HepG2 (cell line): ENCODE data around the gene BLOC1S1. TPM values are rescaled to one million over a fixed set of nuclear protein-coding genes. Genes with fewer than 3 reads are reported as not detected.

Experiments used
- ATAC-seq: fragments of 200-7000 bp; cut with Tn5 transposase; 3 replicates; pipeline ENCODE4 v1.9.1; 2020; ENCODE audit warnings: mild to moderate bottlenecking, moderate library complexity
- BruUV-seq: library from RNA; stranded (reverse); fragments of 400-500 nt; replicated peaks from 2 replicates; lab custom pipeline; 2021; lab: Mats Ljungman, UMichigan
- CTCF ChIA-PET: fragments of 300-600 bp; formaldehyde crosslinking; extraction: SDS; loops from one replicate; lab custom pipeline; 2021; ENCODE audit warnings: low total read pairs, inconsistent platforms, low intra/inter-chr PET ratio; lab: Yijun Ruan, JAX
- POLR2A ChIA-PET: fragments of 350-600 bp; sonication (Branson Sonifier 250); formaldehyde crosslinking; loops from one replicate; lab custom pipeline; 2020; ENCODE audit warnings: antibody characterized with exemption, inconsistent platforms; lab: Yijun Ruan, JAX
- DNase-seq: peaks from one replicate; pipeline ENCODE4 v3.0.0-alpha.2; 2015; ENCODE audit warnings: low spot score
- FAIRE-seq: peaks from 3 replicates; lab custom pipeline; 2011; peaks lifted over from hg19 to GRCh38; lab: Jason Lieb, UNC
- H2AFZ ChIP-seq: one replicate; pipeline ENCODE4 v1.6.1; 2011; ENCODE audit warnings: low read length, inconsistent platforms
- H3K27ac ChIP-seq: fragments of 300-600 bp; 3 replicates; pipeline ENCODE4 v1.8.0; 2011; ENCODE audit warnings: mixed run types, mild to moderate bottlenecking, mixed read lengths, low read length, inconsistent platforms; ENCODE audit not compliant: insufficient read depth; ENCODE audit errors: extremely low read length
- H3K27me3 ChIP-seq, 2 experiments: fragments of 200-600 bp in 1 of 2; 2 replicates in 1 of 2; 3 replicates in 1 of 2; pipeline versions ENCODE4 v1.6.0 to v1.8.0; 2011; ENCODE audit warnings: low read length in 2 of 2, mild to moderate bottlenecking in 2 of 2, moderate library complexity in 2 of 2, inconsistent platforms in 1 of 2; ENCODE audit not compliant: insufficient read depth in 2 of 2, control insufficient read depth in 1 of 2
- H3K36me3 ChIP-seq, 2 experiments: fragments of 200-600 bp in 1 of 2; replicated peaks in 1 of 2; 2 replicates in 1 of 2; 3 replicates in 1 of 2; pipeline versions ENCODE4 v1.5.1 to v1.8.0; 2011; ENCODE audit warnings: low read length in 2 of 2, inconsistent platforms in 1 of 2; ENCODE audit not compliant: insufficient read depth in 2 of 2, control insufficient read depth in 1 of 2
- H3K4me1 ChIP-seq: 2 replicates; pipeline ENCODE4 v1.5.1; 2012; ENCODE audit warnings: low read length, inconsistent platforms; ENCODE audit not compliant: insufficient read depth
- H3K4me2 ChIP-seq: 2 replicates; pipeline ENCODE4 v1.6.0; 2011; ENCODE audit warnings: low read depth, low read length, inconsistent platforms
- H3K4me3 ChIP-seq, 3 experiments: fragments of 200-600 bp in 1 of 3; sonication (generic), shearing (Covaris generic) in 1 of 3; replicated peaks in 1 of 3; 2 replicates each; pipeline ENCODE4 v1.5.1; 2011 to 2016; ENCODE audit warnings: low read length in 3 of 3, inconsistent platforms in 2 of 3, low read depth in 2 of 3, mild to moderate bottlenecking in 2 of 3, control low read depth in 1 of 3, mixed read lengths in 1 of 3; ENCODE audit not compliant: insufficient read depth in 1 of 3
- H3K79me2 ChIP-seq: one replicate; pipeline ENCODE4 v1.6.1; 2011; ENCODE audit warnings: low read length, inconsistent platforms; ENCODE audit not compliant: insufficient read depth
- H3K9ac ChIP-seq: 2 replicates; pipeline ENCODE4 v1.6.0; 2011; ENCODE audit warnings: mild to moderate bottlenecking, low read depth, low read length, inconsistent platforms; ENCODE audit not compliant: insufficient read depth
- H3K9me3 ChIP-seq: 2 replicates; pipeline ENCODE4 v1.5.1; 2012; ENCODE audit warnings: mild to moderate bottlenecking, low read length
- H4K20me1 ChIP-seq: 2 replicates; pipeline ENCODE4 v1.6.0; 2011; ENCODE audit warnings: inconsistent platforms, mild to moderate bottlenecking, low read length, moderate library complexity; ENCODE audit not compliant: insufficient read depth
- FUBP1 ChIP-seq: sonication (generic); formaldehyde crosslinking; IDR thresholded peaks from 2 replicates; pipeline ENCODE4 v1.5.1; 2020; ENCODE audit warnings: missing genetic modification reagents, mild to moderate bottlenecking, borderline replicate concordance
- JUNB ChIP-seq: sonication (generic); formaldehyde crosslinking; IDR thresholded peaks from 2 replicates; pipeline ENCODE4 v1.8.0; 2022; ENCODE audit warnings: missing genetic modification reagents, mild to moderate bottlenecking, borderline replicate concordance
- KDM4B ChIP-seq: sonication (generic); formaldehyde crosslinking; IDR thresholded peaks from 2 replicates; pipeline ENCODE4 v1.4.0; 2020; ENCODE audit warnings: missing genetic modification reagents
- MAFF ChIP-seq: IDR thresholded peaks from 2 replicates; pipeline ENCODE4 v1.6.1; 2011; ENCODE audit warnings: low read depth, low read length, improper control_type of control experiment
- MLLT10 ChIP-seq: sonication (generic); formaldehyde crosslinking; IDR thresholded peaks from 2 replicates; pipeline ENCODE4 v1.4.0; 2020; ENCODE audit warnings: missing genetic modification reagents
- PTBP1 ChIP-seq: fragments of 200-400 bp; formaldehyde crosslinking; IDR thresholded peaks from 2 replicates; pipeline ENCODE4 v1.6.1; 2018; ENCODE audit warnings: low read length, low read depth; ENCODE audit not compliant: poor library complexity, severe bottlenecking
- SP2 ChIP-seq: sonication (generic); formaldehyde crosslinking; IDR thresholded peaks from 2 replicates; pipeline ENCODE4 v1.5.1; 2020; ENCODE audit warnings: mild to moderate bottlenecking, missing genetic modification reagents
- TCF7L2 ChIP-seq: IDR thresholded peaks from 2 replicates; pipeline ENCODE4 v1.6.1; 2011; ENCODE audit warnings: mild to moderate bottlenecking, low read depth, low read length, moderate library complexity
- TFDP1 ChIP-seq: IDR thresholded peaks from 2 replicates; pipeline ENCODE4 v1.6.1; 2016; ENCODE audit warnings: missing compliant biosample characterization, missing genetic modification reagents, borderline replicate concordance
- ZEB1 ChIP-seq: IDR thresholded peaks from 2 replicates; pipeline ENCODE4 v1.6.1; 2012; ENCODE audit warnings: mild to moderate bottlenecking, low read depth, inconsistent platforms; ENCODE audit not compliant: insufficient replicate concordance
- ZNF230 ChIP-seq: sonication (generic); formaldehyde crosslinking; IDR thresholded peaks from 2 replicates; pipeline ENCODE4 v1.4.0; 2020; ENCODE audit warnings: mild to moderate bottlenecking, missing genetic modification reagents
- ZNF569 ChIP-seq: sonication (generic); formaldehyde crosslinking; IDR thresholded peaks from 2 replicates; pipeline ENCODE4 v1.5.0; 2020; ENCODE audit warnings: mild to moderate bottlenecking, missing genetic modification reagents, moderate library complexity, borderline replicate concordance
- ZNF780A ChIP-seq: sonication (generic); formaldehyde crosslinking; IDR thresholded peaks from 2 replicates; pipeline ENCODE4 v1.8.0; 2022; ENCODE audit warnings: mild to moderate bottlenecking, missing genetic modification reagents, moderate library complexity
- WGBS: methylation state at CpG from one replicate; pipeline ENCODE4 v1.1.6; 2017; ENCODE audit warnings: low lambda C conversion rate; 5-methylcytosine and 5-hydroxymethylcytosine counted together
- in situ Hi-C: cut with HindIII; loops from 2 replicates; pipeline ENCODE4 v1.10.0; 2017; ENCODE audit warnings: low pct_unique_long_range_greater_than_20kb; ENCODE audit not compliant: extremely low pct_ligation_motif_present
- intact Hi-C: fragments of 100-400 bp; cut with micrococcal nuclease; formaldehyde crosslinking; loops from one replicate; pipeline ENCODE4 v1.10.0; 2022; ENCODE audit not compliant: unreplicated experiment
- polyA plus RNA-seq, 8 experiments: library from polyadenylated mRNA; depleted of rRNA in 3 of 8; stranded (reverse) in 7 of 8; unstranded in 1 of 8; fragments of >200 nt; fragmentation: Illumina TruSeq in 4 of 8; extraction: Trizol in 4 of 8; gene quantifications; 2 replicates each; pipeline versions ENCODE4 v1.2.1 to v1.2.3, GENCODE V29; 2011 to 2016; ENCODE audit warnings: low read depth in 4 of 8, missing spikeins in 1 of 8, mixed read lengths in 1 of 8; ENCODE audit not compliant: insufficient read depth in 1 of 8
- total RNA-seq, 5 experiments: library from RNA; depleted of rRNA; stranded (reverse); fragments of >200 nt; fragmentation: Illumina TruSeq; extraction: Trizol; gene quantifications; 2 replicates each; pipeline ENCODE4 v1.2.3, GENCODE V29; 2016; ENCODE audit warnings: low read depth in 1 of 5

BLOC1S1 gene
- total and polyA plus RNA-seq, 2 of the 13 experiments (the other 11 are each of a cell fraction or from before 2014, with no cell fraction given) = 55.1 to 95.3 TPM

- POLR2A ChIA-PET = interaction anchor here (1.3 to 2.0 kb wide), 3 partner anchors 12 to 248 kb away, joined by 3 to 14 read pairs (median 8); partner anchors contain the start of gene RAB5B
- WGBS = 97% methylated on average over 3 of the region's 3 CpGs
- in situ Hi-C loops = no loop called here
Observed at GRCh38 chr12:55725556-55725955, 9.7 kb downstream of the BLOC1S1 start.

More at GRCh38 chr12:55725556-55725955, 9.7 kb downstream of the BLOC1S1 start:
- H3K9me3 ChIP-seq = no peaks in the 10 kb centered on the region
- intact Hi-C loops = no loop called here
- 0 out of 2 replicates have a peak, but pooled peaks cover 8% of the 10 kb centered on the region for H4K20me1 ChIP-seq
- H3K4me1 ChIP-seq = peaks cover 68% of the 10 kb centered on the region
- H3K79me2 ChIP-seq = peaks cover 12% of the 10 kb centered on the region
- H3K36me3 ChIP-seq = peaks cover 10 to 25% of the 10 kb centered on the region in 2 experiments; a peak in 4 of 5 replicates
- CTCF ChIA-PET = interaction anchor here (3.4 kb wide), 1 partner anchor 11 kb away, joined by 36 read pairs; no protein-coding TSS in a partner anchor
- no peak for TF ChIP-seq FUBP1
- TF ChIP-seq PTBP1 = no peak
- no peak for TF ChIP-seq KDM4B (CRISPR knock-in tag)
- no peak for TF ChIP-seq TCF7L2
- no peak for TF ChIP-seq ZNF780A (CRISPR knock-in tag)
- no peak for TF ChIP-seq ZNF569 (CRISPR knock-in tag)
- TF ChIP-seq ZNF230 = no peak
- TF ChIP-seq TFDP1 (CRISPR knock-in tag) = no peak
- no peak for TF ChIP-seq MAFF
- no peak for TF ChIP-seq SP2 (CRISPR knock-in tag)
- TF ChIP-seq JUNB = no peak
- no peak for TF ChIP-seq MLLT10
- TF ChIP-seq ZEB1 = no peak
- no peak overlapping the region for H2AFZ ChIP-seq
- FAIRE-seq = no peak
- no peak overlapping the region for H3K4me3 ChIP-seq
- ATAC-seq = no peak
- H3K27me3 ChIP-seq = no peaks in the 10 kb centered on the region; a peak in 1 of 5 replicates
- no peak overlapping the region for H3K9ac ChIP-seq
- H3K27ac ChIP-seq = no peak overlapping the region
- no peak for DNase-seq
- no TSS peak for BruUV-seq
- no peak overlapping the region for H3K4me2 ChIP-seq
